Measurements from ENCODE around the gene ARHGEF6.

DNA sequence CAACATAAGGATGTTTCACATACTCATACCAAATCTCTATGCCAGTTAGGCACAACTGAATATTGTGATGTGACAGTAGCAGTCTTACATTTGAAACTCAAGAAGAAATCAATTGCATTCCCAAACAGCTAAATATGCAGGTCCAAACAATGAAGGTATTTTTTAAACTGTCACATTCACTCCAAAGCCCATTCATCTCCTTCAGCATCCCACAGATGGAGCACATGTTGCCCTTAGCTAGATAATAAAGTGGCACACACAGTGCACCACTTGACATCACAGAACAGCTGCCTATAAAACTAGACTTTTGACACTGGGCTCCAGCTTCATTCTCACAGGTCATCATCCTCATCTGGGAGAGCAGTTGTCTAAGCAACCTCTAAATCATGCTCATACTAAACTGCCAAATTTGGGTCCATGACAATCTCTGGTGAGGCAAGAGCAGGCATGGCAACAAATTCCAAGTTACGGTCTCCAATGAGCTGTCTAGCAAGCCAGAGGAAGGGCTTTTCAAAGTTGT, 26.2 kb upstream of the ARHGEF6 start:
- TF ChIP-seq, protein P1, sequence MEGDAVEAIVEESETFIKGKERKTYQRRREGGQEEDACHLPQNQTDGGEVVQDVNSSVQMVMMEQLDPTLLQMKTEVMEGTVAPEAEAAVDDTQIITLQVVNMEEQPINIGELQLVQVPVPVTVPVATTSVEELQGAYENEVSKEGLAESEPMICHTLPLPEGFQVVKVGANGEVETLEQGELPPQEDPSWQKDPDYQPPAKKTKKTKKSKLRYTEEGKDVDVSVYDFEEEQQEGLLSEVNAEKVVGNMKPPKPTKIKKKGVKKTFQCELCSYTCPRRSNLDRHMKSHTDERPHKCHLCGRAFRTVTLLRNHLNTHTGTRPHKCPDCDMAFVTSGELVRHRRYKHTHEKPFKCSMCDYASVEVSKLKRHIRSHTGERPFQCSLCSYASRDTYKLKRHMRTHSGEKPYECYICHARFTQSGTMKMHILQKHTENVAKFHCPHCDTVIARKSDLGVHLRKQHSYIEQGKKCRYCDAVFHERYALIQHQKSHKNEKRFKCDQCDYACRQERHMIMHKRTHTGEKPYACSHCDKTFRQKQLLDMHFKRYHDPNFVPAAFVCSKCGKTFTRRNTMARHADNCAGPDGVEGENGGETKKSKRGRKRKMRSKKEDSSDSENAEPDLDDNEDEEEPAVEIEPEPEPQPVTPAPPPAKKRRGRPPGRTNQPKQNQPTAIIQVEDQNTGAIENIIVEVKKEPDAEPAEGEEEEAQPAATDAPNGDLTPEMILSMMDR (IDR thresholded peaks at IDR 0.05) = no peak
- TF ChIP-seq NR3C1 (CRISPR knock-in tag; conservative IDR thresholded peaks at IDR 0.05; ENCODE audit: low read depth) = no peak
- TF ChIP-seq GABPB1 (CRISPR knock-in tag; IDR thresholded peaks at IDR 0.05) = no peak
- TF ChIP-seq, protein P2, sequence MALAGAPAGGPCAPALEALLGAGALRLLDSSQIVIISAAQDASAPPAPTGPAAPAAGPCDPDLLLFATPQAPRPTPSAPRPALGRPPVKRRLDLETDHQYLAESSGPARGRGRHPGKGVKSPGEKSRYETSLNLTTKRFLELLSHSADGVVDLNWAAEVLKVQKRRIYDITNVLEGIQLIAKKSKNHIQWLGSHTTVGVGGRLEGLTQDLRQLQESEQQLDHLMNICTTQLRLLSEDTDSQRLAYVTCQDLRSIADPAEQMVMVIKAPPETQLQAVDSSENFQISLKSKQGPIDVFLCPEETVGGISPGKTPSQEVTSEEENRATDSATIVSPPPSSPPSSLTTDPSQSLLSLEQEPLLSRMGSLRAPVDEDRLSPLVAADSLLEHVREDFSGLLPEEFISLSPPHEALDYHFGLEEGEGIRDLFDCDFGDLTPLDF (CRISPR knock-in tag; IDR thresholded peaks at IDR 0.05) = no peak
- TF ChIP-seq NFE2L1 (CRISPR knock-in tag; IDR thresholded peaks at IDR 0.05) = no peak
- TF ChIP-seq, protein P3, sequence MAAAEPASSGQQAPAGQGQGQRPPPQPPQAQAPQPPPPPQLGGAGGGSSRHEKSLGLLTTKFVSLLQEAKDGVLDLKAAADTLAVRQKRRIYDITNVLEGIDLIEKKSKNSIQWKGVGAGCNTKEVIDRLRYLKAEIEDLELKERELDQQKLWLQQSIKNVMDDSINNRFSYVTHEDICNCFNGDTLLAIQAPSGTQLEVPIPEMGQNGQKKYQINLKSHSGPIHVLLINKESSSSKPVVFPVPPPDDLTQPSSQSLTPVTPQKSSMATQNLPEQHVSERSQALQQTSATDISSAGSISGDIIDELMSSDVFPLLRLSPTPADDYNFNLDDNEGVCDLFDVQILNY (CRISPR knock-in tag; IDR thresholded peaks at IDR 0.05) = no peak
- TF ChIP-seq NR2C2 (CRISPR knock-in tag; IDR thresholded peaks at IDR 0.05) = no peak

All from WTC11 (cell line).